Stomach (tissue), 4 donors: ENCODE data around the gene IRF8.

ENCODE experiments used
- EP300 ChIP-seq: sonication (generic); formaldehyde crosslinking; IDR thresholded peaks from one replicate; pipeline ENCODE4 v1.6.1; 2017; ENCODE audit warnings: antibody characterized with exemption
- TF ChIP-seq, protein P1 (sequence below), 7 experiments: fragments of 450-650 bp in 4 of 7; fragments of 200-600 bp in 3 of 7; sonication (generic) in 3 of 7; IDR thresholded peaks; one replicate each; pipeline ENCODE4 v1.5.1; 2016 to 2019; ENCODE audit warnings: antibody characterized with exemption in 7 of 7, control low read depth in 2 of 7, mild to moderate bottlenecking in 1 of 7

DNA sequence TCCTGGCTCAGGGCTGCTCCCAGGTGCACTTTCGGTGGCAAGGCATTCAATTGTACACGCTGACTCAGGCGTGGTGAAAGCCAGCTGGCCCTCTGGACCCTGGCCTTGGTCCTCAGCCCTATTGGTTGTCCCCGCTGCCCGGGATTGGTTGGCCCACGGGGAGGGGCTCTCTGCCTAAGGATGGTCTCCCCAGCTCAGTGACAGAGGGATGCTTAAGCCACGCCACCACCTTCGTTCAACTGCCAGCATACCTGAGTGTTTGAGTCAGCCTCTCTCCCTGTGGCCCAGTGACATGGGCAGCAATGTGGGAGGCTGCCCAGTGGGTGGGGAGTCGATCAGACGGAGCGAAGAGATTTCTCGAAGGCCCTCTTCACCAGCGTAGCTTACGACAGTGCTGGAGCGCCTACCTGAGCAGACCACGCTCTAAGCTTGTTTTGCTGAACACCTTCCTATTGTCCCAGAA lies 30.3 kb downstream of the IRF8 start:
- TF ChIP-seq, protein P1, sequence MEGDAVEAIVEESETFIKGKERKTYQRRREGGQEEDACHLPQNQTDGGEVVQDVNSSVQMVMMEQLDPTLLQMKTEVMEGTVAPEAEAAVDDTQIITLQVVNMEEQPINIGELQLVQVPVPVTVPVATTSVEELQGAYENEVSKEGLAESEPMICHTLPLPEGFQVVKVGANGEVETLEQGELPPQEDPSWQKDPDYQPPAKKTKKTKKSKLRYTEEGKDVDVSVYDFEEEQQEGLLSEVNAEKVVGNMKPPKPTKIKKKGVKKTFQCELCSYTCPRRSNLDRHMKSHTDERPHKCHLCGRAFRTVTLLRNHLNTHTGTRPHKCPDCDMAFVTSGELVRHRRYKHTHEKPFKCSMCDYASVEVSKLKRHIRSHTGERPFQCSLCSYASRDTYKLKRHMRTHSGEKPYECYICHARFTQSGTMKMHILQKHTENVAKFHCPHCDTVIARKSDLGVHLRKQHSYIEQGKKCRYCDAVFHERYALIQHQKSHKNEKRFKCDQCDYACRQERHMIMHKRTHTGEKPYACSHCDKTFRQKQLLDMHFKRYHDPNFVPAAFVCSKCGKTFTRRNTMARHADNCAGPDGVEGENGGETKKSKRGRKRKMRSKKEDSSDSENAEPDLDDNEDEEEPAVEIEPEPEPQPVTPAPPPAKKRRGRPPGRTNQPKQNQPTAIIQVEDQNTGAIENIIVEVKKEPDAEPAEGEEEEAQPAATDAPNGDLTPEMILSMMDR (IDR thresholded peaks at IDR 0.05) = no peak
- no peak for TF ChIP-seq EP300
